MCF 10A (cell line): ENCODE measurements around the gene WFDC13. TPM values are rescaled to one million over a fixed set of nuclear protein-coding genes. Genes with fewer than 3 reads are reported as not detected.
"Not testable (repeated sequence)": the region's sequence is repeated elsewhere in the genome, so short reads cannot be mapped to it uniquely, and the experiment has no call there.

Experiments used
- Bru-seq: library from RNA; stranded (reverse); fragments of 400-500 nt; gene quantifications from one replicate; lab custom pipeline; 2021; lab: Mats Ljungman, UMichigan
- BruChase-seq, 2 experiments: library from RNA; stranded (reverse); fragments of 400-500 nt; gene quantifications; one replicate each; lab custom pipeline; 2021; lab: Mats Ljungman, UMichigan
- BruUV-seq: library from RNA; stranded (reverse); fragments of 400-500 nt; replicated peaks from 2 replicates; lab custom pipeline; 2021; lab: Mats Ljungman, UMichigan
- CTCF ChIA-PET: fragments of 300-600 bp; sonication (Branson Sonifier 250); formaldehyde crosslinking; extraction: SDS; loops from one replicate; lab custom pipeline; 2021; ENCODE audit warnings: antibody characterized with exemption, inconsistent platforms; lab: Yijun Ruan, JAX
- POLR2A ChIA-PET: fragments of 300-600, 350-650 bp; sonication (Branson Sonifier 250); formaldehyde crosslinking; extraction: SDS; loops from one replicate; lab custom pipeline; 2020; ENCODE audit warnings: antibody characterized with exemption, inconsistent platforms; lab: Yijun Ruan, JAX
- DNase-seq: peaks from one replicate; pipeline ENCODE4 v3.0.0-alpha.2; 2018; ENCODE audit not compliant: unreplicated experiment
- H3K27ac Mint-ChIP-seq: one replicate; pipeline ENCODE4 v1.8.0; 2022; ENCODE audit warnings: mild to moderate bottlenecking, low read depth, mixed read lengths; ENCODE audit not compliant: unreplicated experiment
- H3K27me3 Mint-ChIP-seq: one replicate; pipeline ENCODE4 v1.8.0; 2022; ENCODE audit warnings: mixed read lengths; ENCODE audit not compliant: insufficient read depth, unreplicated experiment
- H3K36me3 Mint-ChIP-seq: one replicate; pipeline ENCODE4 v1.8.0; 2022; ENCODE audit warnings: mild to moderate bottlenecking, moderate library complexity, mixed read lengths; ENCODE audit not compliant: insufficient read depth, unreplicated experiment
- H3K4me1 Mint-ChIP-seq: one replicate; pipeline ENCODE4 v1.8.0; 2022; ENCODE audit warnings: mixed read lengths; ENCODE audit not compliant: insufficient read depth, unreplicated experiment
- H3K4me3 Mint-ChIP-seq: one replicate; pipeline ENCODE4 v1.8.0; 2022; ENCODE audit warnings: mild to moderate bottlenecking, moderate library complexity, mixed read lengths; ENCODE audit not compliant: unreplicated experiment
- H3K9me3 Mint-ChIP-seq: one replicate; pipeline ENCODE4 v1.8.0; 2022; ENCODE audit warnings: mixed read lengths; ENCODE audit not compliant: unreplicated experiment
- CTCF ChIP-seq: fragments of 200-600 bp; IDR thresholded peaks from one replicate; pipeline ENCODE4 v1.8.0; 2022; ENCODE audit warnings: antibody characterized with exemption, mild to moderate bottlenecking; ENCODE audit not compliant: unreplicated experiment
- intact Hi-C: fragments of 100-400 bp; cut with micrococcal nuclease; formaldehyde crosslinking; loops from 2 replicates; pipeline ENCODE4 v1.14.1; 2022
- long read RNA-seq: library from polyadenylated mRNA; stranded (forward); transcript quantifications from one replicate; pipeline ENCODE4 v2.0.0, GENCODE V29; 2022
- total RNA-seq: library from RNA; stranded (reverse); gene quantifications from 2 replicates; pipeline ENCODE4 v1.2.3, GENCODE V29; 2022

Gene WFDC13, protein sequence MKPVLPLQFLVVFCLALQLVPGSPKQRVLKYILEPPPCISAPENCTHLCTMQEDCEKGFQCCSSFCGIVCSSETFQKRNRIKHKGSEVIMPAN
- total RNA-seq = not detected in 2 replicates
- Bru-seq, nascent RNA = percentile 11 among the genes with signal in this experiment
- not detected for BruChase-seq, experiment 1, labeled RNA remaining after a 6-hour chase
- BruChase-seq, experiment 2, labeled RNA remaining after a 2-hour chase = not detected
- long read RNA-seq = 0 reads

- no peak for DNase-seq
- TF ChIP-seq CTCF = no peak
- BruUV-seq = no TSS peak
- peaks cover 32% of the 10 kb centered on the region for H3K27me3 Mint-ChIP-seq
- H3K27ac Mint-ChIP-seq = no peak within 1 kb of the TSS
- POLR2A ChIA-PET = interaction anchor here (0.8 kb wide), 1 partner anchor 107 kb away, joined by 3 read pairs; no protein-coding TSS in a partner anchor
- no peaks in the 10 kb centered on the region for H3K4me1 Mint-ChIP-seq
- no peaks in the 10 kb centered on the region for H3K9me3 Mint-ChIP-seq
- no peaks in the 10 kb centered on the region for H3K36me3 Mint-ChIP-seq
- intact Hi-C loops = no loop called here
- H3K4me3 Mint-ChIP-seq = no peak within 1 kb of the TSS
- CTCF ChIA-PET = interaction anchor here (0.7 to 1.2 kb wide), 3 partner anchors 72 to 917 kb away, joined by 3 read pairs; partner anchors contain the start of gene WFDC10A
Observed at GRCh38 chr20:45701873-45702272, at the start of gene WFDC13. Gene WFDC13, plus strand, starts transcription at chr20:45702038. Its CDS starts 86 bp downstream, at chr20:45702124.

DNA sequence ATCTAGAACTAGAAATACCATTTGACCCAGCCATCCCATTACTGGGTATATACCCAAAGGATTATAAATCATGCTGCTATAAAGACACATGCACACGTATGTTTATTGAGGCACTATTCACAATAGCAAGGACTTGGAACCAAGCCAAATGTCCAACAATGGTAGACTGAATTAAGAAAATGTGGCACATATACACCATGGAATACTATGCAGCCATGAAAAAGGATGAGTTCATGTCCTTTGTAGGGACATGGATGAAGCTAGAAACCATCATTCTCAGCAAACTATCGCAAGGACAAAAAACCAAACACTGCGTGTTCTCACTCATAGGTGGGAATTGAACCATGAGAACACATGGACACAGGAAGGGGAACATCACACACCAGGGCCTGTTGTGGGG lies 44.8 kb upstream of the WFDC13 start:
- BruUV-seq, intact Hi-C loops, H3K9me3 Mint-ChIP-seq, POLR2A ChIA-PET, H3K27ac Mint-ChIP-seq, H3K4me3 Mint-ChIP-seq, DNase-seq, H3K36me3 Mint-ChIP-seq, H3K4me1 Mint-ChIP-seq: not testable (repeated sequence)
- CTCF ChIA-PET = interaction anchor here (0.6 kb wide), 1 partner anchor 71 kb away, joined by 4 read pairs; no protein-coding TSS in a partner anchor
- H3K27me3 Mint-ChIP-seq = peaks cover 24% of the 10 kb centered on the region

GRCh38 chr20:45670139-45670538 lies 31.7 kb upstream of the WFDC13 start, which contains the start of gene WFDC11:
Gene WFDC11, minus strand, starts transcription at chr20:45670239. Its CDS starts 19,639 bp downstream, at chr20:45650600.
- POLR2A ChIA-PET = interaction anchor here (0.7 kb wide), 1 partner anchor 16 kb away, joined by 3 read pairs; no protein-coding TSS in a partner anchor

DNA sequence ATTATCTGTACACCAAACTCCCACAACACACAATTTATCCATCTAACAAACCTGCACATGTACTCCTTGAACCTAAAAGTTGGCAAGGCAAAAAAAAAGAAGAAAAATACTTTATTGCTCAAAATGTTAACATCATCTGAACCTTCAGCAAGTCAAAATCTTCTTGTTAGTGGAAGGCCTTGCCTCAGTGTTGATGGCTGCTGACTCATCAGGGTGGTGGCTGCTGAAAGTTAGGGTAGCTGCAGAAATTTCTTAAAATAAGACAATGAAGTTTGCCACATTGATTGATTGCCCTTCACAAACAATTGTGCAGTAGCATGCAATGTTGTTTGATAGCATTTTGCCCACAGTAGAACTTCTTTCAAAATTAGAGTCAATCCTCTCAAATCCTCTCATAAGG lies 29.1 kb upstream of the WFDC13 start:
- POLR2A ChIA-PET = no interaction called here
- Mint-ChIP-seq H3K4me3 (no peak overlapping the region), H3K27ac (no peak overlapping the region), H3K4me1 (no peaks in the 10 kb centered on the region), H3K36me3 (no peaks in the 10 kb centered on the region), H3K27me3 (peaks cover 50% of the 10 kb centered on the region), H3K9me3 (peaks cover 9% of the 10 kb centered on the region)
- DNase-seq = no peak
- intact Hi-C loops = no loop called here
- CTCF ChIA-PET = interaction anchor here (0.6 to 0.7 kb wide), 2 partner anchors 165 to 353 kb away, joined by 3 read pairs; no protein-coding TSS in a partner anchor
- BruUV-seq = no TSS peak
- TF ChIP-seq CTCF = no peak

More at GRCh38 chr20:45670139-45670538, 31.7 kb upstream of the WFDC13 start, which contains the start of gene WFDC11:
- Mint-ChIP-seq H3K36me3 (no peaks in the 10 kb centered on the region), H3K9me3 (peaks cover 9% of the 10 kb centered on the region), H3K27me3 (peaks cover 48% of the 10 kb centered on the region), H3K4me3 (no peak within 1 kb of the TSS), H3K27ac (no peak within 1 kb of the TSS), H3K4me1 (no peaks in the 10 kb centered on the region)
- no TSS peak for BruUV-seq
- intact Hi-C loops = no loop called here
- no peak for DNase-seq
- CTCF ChIA-PET = no interaction called here
- no peak for TF ChIP-seq CTCF
